A549 (cell line): Measurements from ENCODE around the gene PKDCC. TPM values are rescaled to one million over a fixed set of nuclear protein-coding genes. Genes with fewer than 3 reads are reported as not detected.

ENCODE experiments used
- ATAC-seq, 2 experiments: fragments of 200-7000 bp in 1 of 2; fragments of >200 bp in 1 of 2; cut with Nextera tagmentation in 1 of 2; cut with Tn5 transposase in 1 of 2; 3 replicates each; pipeline versions ENCODE4 v1.8.0 to v1.9.1; 2018 to 2020; ENCODE audit warnings: mild to moderate bottlenecking in 1 of 2, moderate library complexity in 1 of 2
- CTCF ChIA-PET: fragments of 300-600 bp; sonication (Branson Sonifier 250); formaldehyde crosslinking; extraction: SDS; loops from one replicate; lab custom pipeline; 2021; ENCODE audit warnings: antibody characterized with exemption, inconsistent platforms; lab: Yijun Ruan, JAX
- POLR2A ChIA-PET: fragments of 350-600 bp; formaldehyde crosslinking; extraction: SDS; loops from one replicate; lab custom pipeline; 2021; ENCODE audit warnings: antibody characterized with exemption, inconsistent platforms; lab: Yijun Ruan, JAX
- DNase-seq, 2 experiments: peaks; one replicate each; pipeline versions ENCODE4 v3.0.0 to v3.0.0-alpha.2; 2011 to 2016; ENCODE audit warnings: low read depth in 1 of 2, low spot score in 1 of 2
- FAIRE-seq: peaks from 2 replicates; lab custom pipeline; 2011; peaks lifted over from hg19 to GRCh38; lab: Jason Lieb, UNC
- H3K27ac ChIP-seq, 2 experiments: fragments of >200 bp; sonication (Bioruptor Twin); formaldehyde crosslinking; 3 replicates each; pipeline ENCODE4 v1.5.1; 2016 to 2017
- H3K4me1 ChIP-seq: fragments of >200 bp; sonication (Bioruptor Twin); formaldehyde crosslinking; 3 replicates; pipeline ENCODE4 v1.6.1; 2016
- H3K4me2 ChIP-seq: fragments of >200 bp; sonication (Bioruptor Twin); formaldehyde crosslinking; 3 replicates; pipeline ENCODE4 v1.6.1; 2016
- H3K4me3 ChIP-seq: fragments of >200 bp; sonication (Bioruptor Twin); formaldehyde crosslinking; 3 replicates; pipeline ENCODE4 v1.5.1; 2016
- H3K9me3 ChIP-seq: fragments of >200 bp; sonication (Bioruptor Twin); formaldehyde crosslinking; 3 replicates; pipeline ENCODE4 v1.6.1; 2016
- BHLHE40 ChIP-seq: IDR thresholded peaks from 2 replicates; pipeline ENCODE4 v1.6.1; 2012; ENCODE audit warnings: low read depth, low read length, inconsistent platforms
- CHD4 ChIP-seq: fragments of 200-600 bp; sonication (generic); IDR thresholded peaks from 2 replicates; pipeline ENCODE4 v1.6.1; 2016; ENCODE audit warnings: antibody characterized with exemption, mild to moderate bottlenecking, borderline replicate concordance
- E2F6 ChIP-seq: IDR thresholded peaks from 2 replicates; pipeline ENCODE4 v1.6.1; 2012; ENCODE audit warnings: low read depth, borderline replicate concordance
- EHMT2 ChIP-seq: fragments of 200-600 bp; sonication (generic); IDR thresholded peaks from 2 replicates; pipeline ENCODE4 v1.6.1; 2016; ENCODE audit warnings: antibody characterized with exemption, low read depth, mild to moderate bottlenecking, moderate library complexity
- ELK1 ChIP-seq: fragments of 150-350 bp; IDR thresholded peaks from 2 replicates; pipeline ENCODE4 v1.6.1; 2014; ENCODE audit warnings: low read depth, mild to moderate bottlenecking, low read length
- FOSL2 ChIP-seq, 2 experiments: fragments of 450-650 bp in 1 of 2; fragments of >200 bp in 1 of 2; sonication (Bioruptor Twin) in 1 of 2; formaldehyde crosslinking; IDR thresholded peaks; 2 replicates each; pipeline versions ENCODE4 v1.5.0 to v1.6.1; 2016 to 2020; ENCODE audit warnings: mild to moderate bottlenecking in 1 of 2, moderate library complexity in 1 of 2
- FOXS1 ChIP-seq: fragments of 250-450 bp; sonication (Bioruptor Pico); IDR thresholded peaks from 2 replicates; pipeline ENCODE4 v1.5.0; 2020; ENCODE audit warnings: mild to moderate bottlenecking, moderate library complexity
- HEYL ChIP-seq: fragments of 250-450 bp; sonication (Bioruptor Pico); IDR thresholded peaks from 2 replicates; pipeline ENCODE4 v1.8.0; 2021; ENCODE audit warnings: mild to moderate bottlenecking, moderate library complexity
- JUNB ChIP-seq: fragments of >200 bp; sonication (Bioruptor Twin); formaldehyde crosslinking; IDR thresholded peaks from 2 replicates; pipeline ENCODE4 v1.6.1; 2016
- MAFK ChIP-seq: fragments of 450-650 bp; IDR thresholded peaks from 2 replicates; pipeline ENCODE4 v1.6.1; 2014; ENCODE audit not compliant: partially characterized antibody
- NFE2L2 ChIP-seq: fragments of 150-350 bp; conservative IDR thresholded peaks from 2 replicates; pipeline ENCODE4 v1.6.1; 2014; ENCODE audit warnings: low read length
- POLR2AphosphoS2 ChIP-seq: conservative IDR thresholded peaks from 2 replicates; pipeline ENCODE4 v1.6.1; 2012; ENCODE audit warnings: low read length, improper control_type of control experiment, inconsistent platforms
- RAD21 ChIP-seq, 2 experiments: fragments of >200 bp in 1 of 2; sonication (Bioruptor Twin) in 1 of 2; formaldehyde crosslinking in 1 of 2; IDR thresholded peaks in 1 of 2; conservative IDR thresholded peaks in 1 of 2; 2 replicates in 1 of 2; 3 replicates in 1 of 2; pipeline ENCODE4 v1.6.1; 2012 to 2018; ENCODE audit warnings: inconsistent platforms in 1 of 2
- RARB ChIP-seq: fragments of 250-450 bp; sonication (Bioruptor Pico); IDR thresholded peaks from 2 replicates; pipeline ENCODE4 v1.8.0; 2021; ENCODE audit warnings: mild to moderate bottlenecking, moderate library complexity
- REST ChIP-seq: fragments of 200-600 bp; sonication (generic); IDR thresholded peaks from 2 replicates; pipeline ENCODE4 v1.6.1; 2016; ENCODE audit warnings: antibody characterized with exemption, mild to moderate bottlenecking, moderate library complexity
- WGBS: methylation state at CpG from one replicate; pipeline ENCODE4 v1.1.6; 2017; ENCODE audit errors: missing lambda C conversion rate; 5-methylcytosine and 5-hydroxymethylcytosine counted together
- polyA plus RNA-seq, 4 experiments: library from polyadenylated mRNA; depleted of rRNA in 3 of 4; stranded (reverse); fragments of >200 nt; fragmentation: RNase III in 1 of 4; extraction: RNeasy Plus Mini Kit Qiagen cat#74134 plus additional on column Dnase treatment in 1 of 4; gene quantifications; 2 replicates in 3 of 4; 3 replicates in 1 of 4; pipeline ENCODE4 v1.2.3, GENCODE V29; 2011 to 2017

Gene PKDCC
- polyA plus RNA-seq, 2 of the 4 experiments (the other 2 are of a cell fraction): 30.0 to 64.5 TPM

GRCh38 chr2:42096869-42097591 lies 49.2 kb downstream of the PKDCC start (continued):
- no peak for TF ChIP-seq CHD4
- TF ChIP-seq, all 56 proteins: peak for 0

- FAIRE-seq: no peak
- H3K27ac ChIP-seq: peak overlapping the region in 1 of 2 experiments; percentile 70; a peak in 3 of 6 replicates
- CTCF ChIA-PET: interaction anchor here (1.0 to 5.1 kb wide), 8 partner anchors 12 to 245 kb away, joined by 3 to 58 read pairs (median 4); no protein-coding TSS in a partner anchor
Measured at GRCh38 chr2:42098571-42099437, 51.0 kb downstream of the PKDCC start.

More at GRCh38 chr2:42098571-42099437, 51.0 kb downstream of the PKDCC start:
- no peak overlapping the region for H3K4me2 ChIP-seq
- DNase-seq: no peak
- WGBS: 92% methylated on average over 9 of the region's 9 CpGs
- H3K9me3 ChIP-seq: 0 out of 3 replicates have a peak, but pooled peaks cover 5% of the 10 kb centered on the region
- no peak for ATAC-seq
- no peak overlapping the region for H3K4me3 ChIP-seq
- peaks cover 22% of the 10 kb centered on the region for H3K4me1 ChIP-seq
- TF ChIP-seq EHMT2 (no peak), ELK1 (no peak), JUNB (no peak), REST (no peak), MAFK (no peak), HEYL (no peak), FOXS1 (CRISPR knock-in tag) (no peak), BHLHE40 (no peak), FOSL2 (IDR thresholded peaks at IDR 0.05) (no peak), FOSL2 (CRISPR knock-in tag; IDR thresholded peaks at IDR 0.05) (no peak), E2F6 (no peak), POLR2AphosphoS2 (no peak), NFE2L2 (no peak), RAD21 (conservative IDR thresholded peaks at IDR 0.05 in 1 of 2, IDR thresholded peaks at IDR 0.05 in 1 of 2) (no peak), RARB (no peak)
- POLR2A ChIA-PET: no interaction called here
